Measurements from ENCODE around the gene RHBDF1. TPM values are rescaled to one million over a fixed set of nuclear protein-coding genes. Genes with fewer than 3 reads are reported as not detected.

Gene RHBDF1
- total RNA-seq, 3 donors from 2014 or later (not counting 1 experiment from before 2014, with no cell fraction given), result 0.26 to 1.1 (median 0.78) TPM

GRCh38 chr16:74747-75334, 2.4 kb upstream of the RHBDF1 start:
- peaks cover 0 to 21% of the 10 kb centered on the region in 2 donors for H3K27me3 Mint-ChIP-seq (ENCODE audit: low read depth in 2 of 2)
- H3K27ac ChIP-seq (ENCODE audit: low read length), result no peak overlapping the region
- H3K9me3 ChIP-seq (ENCODE audit: control insufficient read depth, insufficient read depth, low read length), result no peaks in the 10 kb centered on the region
- peaks cover 41% of the 10 kb centered on the region for H3K4me1 ChIP-seq (ENCODE audit: control insufficient read depth, insufficient read depth, low read length)
- ATAC-seq (no peak), DNase-seq (no peak)
- H3K27ac Mint-ChIP-seq, result no peak overlapping the region
- no peaks in the 10 kb centered on the region for H3K9me3 Mint-ChIP-seq
- peaks cover 24 to 38% of the 10 kb centered on the region in 2 donors for H3K4me1 Mint-ChIP-seq
- H3K36me3 ChIP-seq (ENCODE audit: control insufficient read depth, insufficient read depth, low read length), result no peaks in the 10 kb centered on the region
- WGBS (ENCODE audit: insufficient coverage), result 93% methylated on average over 16 of the region's 16 CpGs
- H3K36me3 Mint-ChIP-seq, result no peaks in the 10 kb centered on the region
- H3K4me3 ChIP-seq (ENCODE audit: low read length), result no peak overlapping the region
- H3K27me3 ChIP-seq (ENCODE audit: control insufficient read depth, insufficient read depth, low read length), result peaks cover 13% of the 10 kb centered on the region
- intact Hi-C loops (cut with micrococcal nuclease), result no loop called here
- TF ChIP-seq CTCF (IDR thresholded peaks at IDR 0.05), result no peak
- no peak overlapping the region for H3K4me3 Mint-ChIP-seq

DNA sequence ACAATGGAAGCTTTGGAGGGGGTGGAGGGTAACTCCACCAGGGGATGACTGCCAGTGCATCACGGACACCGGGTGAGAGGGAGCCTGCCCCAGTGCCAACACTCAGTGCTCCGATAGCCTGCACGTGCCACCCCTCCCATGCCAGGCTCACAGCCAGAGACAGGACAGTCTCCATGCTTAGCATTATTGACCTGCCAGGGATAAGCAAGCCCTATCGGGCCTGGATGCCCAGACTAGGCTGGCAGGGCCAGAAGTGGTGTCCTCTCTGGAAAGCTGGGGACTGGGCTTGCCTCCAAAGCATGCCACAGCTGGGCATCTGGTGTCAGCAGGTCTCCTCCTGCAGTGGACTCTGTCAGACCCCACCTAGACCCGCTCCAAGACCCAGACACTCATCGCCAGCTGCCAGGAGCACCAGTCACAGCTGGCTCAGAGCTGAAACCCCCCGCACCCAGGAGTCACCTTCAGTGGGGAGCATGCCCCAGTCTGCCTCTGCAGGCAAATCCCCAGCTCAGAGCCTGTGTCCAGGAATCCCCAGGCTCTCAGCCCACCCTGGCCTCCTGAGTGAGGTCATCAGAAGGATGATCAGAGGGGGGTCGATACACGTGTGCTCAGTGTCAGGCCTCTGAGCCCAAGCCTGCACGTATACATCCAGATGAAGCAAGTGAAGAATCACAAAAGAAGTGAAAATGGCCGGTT, 1.8 kb upstream of the RHBDF1 start:
- Histone ChIP-seq H3K9me3 (ENCODE audit: control insufficient read depth, insufficient read depth, low read length) (no peaks in the 10 kb centered on the region), H3K4me1 (ENCODE audit: control insufficient read depth, insufficient read depth, low read length) (peaks cover 34% of the 10 kb centered on the region), H3K27me3 (ENCODE audit: control insufficient read depth, insufficient read depth, low read length) (peaks cover 13% of the 10 kb centered on the region), H3K36me3 (ENCODE audit: control insufficient read depth, insufficient read depth, low read length) (no peaks in the 10 kb centered on the region), H3K4me3 (ENCODE audit: low read length) (no peak overlapping the region), H3K27ac (ENCODE audit: low read length) (no peak overlapping the region)
- DNase-seq (no peak), ATAC-seq (no peak)
- WGBS (ENCODE audit: insufficient coverage), result 90% methylated on average over 12 of the region's 12 CpGs
- no peak overlapping the region for H3K27ac Mint-ChIP-seq
- intact Hi-C loops (cut with micrococcal nuclease), result no loop called here
- H3K27me3 Mint-ChIP-seq (ENCODE audit: low read depth in 2 of 2), result peaks cover 0 to 21% of the 10 kb centered on the region in 2 donors
- H3K9me3 Mint-ChIP-seq, result no peaks in the 10 kb centered on the region
- peaks cover 18 to 31% of the 10 kb centered on the region in 2 donors for H3K4me1 Mint-ChIP-seq
- TF ChIP-seq CTCF (IDR thresholded peaks at IDR 0.05), result no peak
- no peak overlapping the region for H3K4me3 Mint-ChIP-seq
- no peaks in the 10 kb centered on the region for H3K36me3 Mint-ChIP-seq

DNA sequence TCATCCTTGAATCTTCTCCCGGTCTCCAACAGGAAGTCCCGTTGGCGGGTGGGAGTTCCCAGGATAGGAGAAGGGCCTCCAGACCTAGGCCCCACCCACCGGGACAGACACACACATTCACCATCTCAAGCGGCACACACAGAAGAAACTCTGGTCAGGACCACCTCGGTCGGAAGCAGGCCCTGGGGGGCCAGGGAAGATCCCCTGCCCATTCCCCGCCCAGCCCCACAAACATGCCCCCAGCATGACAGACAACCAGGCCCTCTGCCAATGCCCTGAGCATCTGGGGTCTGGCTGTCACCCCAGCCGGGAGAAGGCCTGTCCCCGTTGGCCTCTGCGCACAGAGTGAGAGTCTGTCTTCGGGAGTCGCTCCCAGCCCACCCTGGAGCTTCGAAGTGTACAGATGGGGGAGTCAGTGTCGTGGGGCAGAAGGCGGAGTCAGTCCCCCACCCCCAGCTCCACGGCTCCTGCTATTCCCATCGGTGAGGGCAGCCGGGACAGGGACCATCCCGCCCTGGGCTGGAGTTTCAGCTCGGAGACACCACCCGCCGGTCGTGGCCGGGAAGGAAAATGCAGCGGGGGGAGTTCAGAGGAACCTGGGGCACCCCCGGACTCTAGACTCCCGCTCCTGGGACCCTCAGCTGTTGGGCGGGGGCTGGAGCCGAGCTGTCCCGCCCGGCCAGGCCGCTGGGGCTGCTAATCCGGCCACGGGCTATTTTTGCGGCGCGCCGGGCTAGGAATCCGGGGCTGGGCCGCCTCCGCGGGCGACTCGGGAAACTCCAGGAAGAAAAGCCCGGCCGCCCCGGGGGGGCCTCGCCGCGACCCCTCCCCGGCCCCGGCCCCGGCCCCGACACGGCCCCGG, 660 bp downstream of the RHBDF1 start:
- no peak for TF ChIP-seq CTCF (IDR thresholded peaks at IDR 0.05)
- Mint-ChIP-seq H3K4me1 (peaks cover 10 to 16% of the 10 kb centered on the region in 2 donors), H3K36me3 (no peaks in the 10 kb centered on the region), H3K9me3 (no peaks in the 10 kb centered on the region), H3K4me3 (no peak overlapping the region), H3K27me3 (ENCODE audit: low read depth in 2 of 2) (peaks cover 0 to 21% of the 10 kb centered on the region in 2 donors), H3K27ac (no peak overlapping the region)
- Histone ChIP-seq H3K9me3 (ENCODE audit: control insufficient read depth, insufficient read depth, low read length) (no peaks in the 10 kb centered on the region), H3K36me3 (ENCODE audit: control insufficient read depth, insufficient read depth, low read length) (no peaks in the 10 kb centered on the region), H3K27ac (ENCODE audit: low read length) (no peak overlapping the region), H3K27me3 (ENCODE audit: control insufficient read depth, insufficient read depth, low read length) (peaks cover 13% of the 10 kb centered on the region), H3K4me3 (ENCODE audit: low read length) (no peak overlapping the region), H3K4me1 (ENCODE audit: control insufficient read depth, insufficient read depth, low read length) (peaks cover 17% of the 10 kb centered on the region)
- 22% methylated on average over 57 of the region's 57 CpGs for WGBS (ENCODE audit: insufficient coverage)
- ATAC-seq (no peak), DNase-seq (no peak)
- intact Hi-C loops (cut with micrococcal nuclease), result no loop called here
